ENCODE data around the gene SLC17A8.

SLC17A8 gene

GRCh38 chr12:100375038-100375735 lies 18.3 kb downstream of the SLC17A8 start:
- Histone ChIP-seq H3K9me3 (ENCODE audit: insufficient read depth, low read length) (no peaks in the 10 kb centered on the region), H3K4me1 (ENCODE audit: low read length) (no peaks in the 10 kb centered on the region), H3K36me3 (replicated peaks; ENCODE audit: low read depth, low read length) (no peaks in the 10 kb centered on the region), H3K79me2 (ENCODE audit: low read length) (no peaks in the 10 kb centered on the region), H3K9ac (ENCODE audit: low read length) (no peak overlapping the region), H4K20me1 (ENCODE audit: insufficient read depth, low read length) (no peaks in the 10 kb centered on the region), H3K4me2 (ENCODE audit: low read length) (no peak overlapping the region), H2AFZ (ENCODE audit: low read depth, low read length) (no peak overlapping the region), H3K27me3 (ENCODE audit: low read depth, low read length) (no peaks in the 10 kb centered on the region), H3K4me3 (ENCODE audit: low read length) (no peak overlapping the region), H3K27ac (ENCODE audit: low read length) (no peak overlapping the region)
- TF ChIP-seq EZH2phosphoT487 (IDR thresholded peaks at IDR 0.05; ENCODE audit: low read depth) = no peak
- TF ChIP-seq, protein P1, sequence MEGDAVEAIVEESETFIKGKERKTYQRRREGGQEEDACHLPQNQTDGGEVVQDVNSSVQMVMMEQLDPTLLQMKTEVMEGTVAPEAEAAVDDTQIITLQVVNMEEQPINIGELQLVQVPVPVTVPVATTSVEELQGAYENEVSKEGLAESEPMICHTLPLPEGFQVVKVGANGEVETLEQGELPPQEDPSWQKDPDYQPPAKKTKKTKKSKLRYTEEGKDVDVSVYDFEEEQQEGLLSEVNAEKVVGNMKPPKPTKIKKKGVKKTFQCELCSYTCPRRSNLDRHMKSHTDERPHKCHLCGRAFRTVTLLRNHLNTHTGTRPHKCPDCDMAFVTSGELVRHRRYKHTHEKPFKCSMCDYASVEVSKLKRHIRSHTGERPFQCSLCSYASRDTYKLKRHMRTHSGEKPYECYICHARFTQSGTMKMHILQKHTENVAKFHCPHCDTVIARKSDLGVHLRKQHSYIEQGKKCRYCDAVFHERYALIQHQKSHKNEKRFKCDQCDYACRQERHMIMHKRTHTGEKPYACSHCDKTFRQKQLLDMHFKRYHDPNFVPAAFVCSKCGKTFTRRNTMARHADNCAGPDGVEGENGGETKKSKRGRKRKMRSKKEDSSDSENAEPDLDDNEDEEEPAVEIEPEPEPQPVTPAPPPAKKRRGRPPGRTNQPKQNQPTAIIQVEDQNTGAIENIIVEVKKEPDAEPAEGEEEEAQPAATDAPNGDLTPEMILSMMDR (IDR thresholded peaks at IDR 0.05; ENCODE audit: low read depth, low read length) = no peak

DNA sequence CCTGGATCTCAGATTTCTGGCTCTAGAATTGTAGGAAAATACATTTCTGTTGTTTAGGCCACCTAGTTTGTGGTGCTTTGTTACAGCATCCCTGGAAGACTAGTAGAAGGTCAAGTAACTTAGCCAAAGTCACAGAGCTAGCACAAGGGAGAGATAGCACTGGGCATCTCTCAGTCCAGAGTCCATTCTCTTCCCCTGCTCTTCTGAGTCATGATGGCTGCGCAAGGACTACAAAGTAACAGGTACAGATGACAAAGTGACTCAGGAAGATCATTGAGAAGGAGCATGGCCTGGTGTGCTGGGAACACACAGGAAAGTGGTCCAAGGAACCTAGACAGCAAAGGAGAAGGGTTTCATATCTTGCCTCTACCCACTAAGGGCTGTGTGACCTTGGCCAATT lies 19.3 kb downstream of the SLC17A8 start:
- H3K9me3 ChIP-seq (ENCODE audit: insufficient read depth, low read length) = no peaks in the 10 kb centered on the region
- H3K27ac ChIP-seq (ENCODE audit: low read length) = no peak overlapping the region
- no peak for TF ChIP-seq EZH2phosphoT487 (IDR thresholded peaks at IDR 0.05; ENCODE audit: low read depth)
- TF ChIP-seq, protein P1 (IDR thresholded peaks at IDR 0.05; ENCODE audit: low read depth, low read length) = no peak
- H3K36me3 ChIP-seq (replicated peaks; ENCODE audit: low read depth, low read length) = no peaks in the 10 kb centered on the region
- H3K4me3 ChIP-seq (ENCODE audit: low read length) = no peak overlapping the region
- no peak overlapping the region for H2AFZ ChIP-seq (ENCODE audit: low read depth, low read length)
- H3K4me2 ChIP-seq (ENCODE audit: low read length) = no peak overlapping the region
- H3K79me2 ChIP-seq (ENCODE audit: low read length) = no peaks in the 10 kb centered on the region
- H3K4me1 ChIP-seq (ENCODE audit: low read length) = peaks cover 5% of the 10 kb centered on the region
- no peak overlapping the region for H3K9ac ChIP-seq (ENCODE audit: low read length)
- H4K20me1 ChIP-seq (ENCODE audit: insufficient read depth, low read length) = no peaks in the 10 kb centered on the region
- H3K27me3 ChIP-seq (ENCODE audit: low read depth, low read length) = no peaks in the 10 kb centered on the region

DNA sequence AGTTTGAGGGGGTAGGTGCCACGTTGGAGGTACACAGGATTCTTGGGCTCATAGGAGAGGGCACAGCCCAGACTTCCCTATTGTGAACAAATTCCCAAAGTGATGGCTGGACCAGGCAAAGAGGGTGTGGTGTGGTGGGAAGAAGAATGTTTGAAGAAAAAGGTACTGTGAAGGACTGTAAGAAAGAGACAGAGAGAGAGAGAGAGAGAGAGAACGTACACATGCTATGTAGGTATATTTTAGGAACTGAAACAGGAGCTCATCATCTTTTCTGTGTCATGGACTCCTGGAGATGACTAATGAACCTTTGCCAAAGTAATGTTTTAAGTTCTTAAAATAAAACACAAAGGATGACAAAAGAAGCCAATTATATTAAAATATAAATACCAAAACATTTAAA lies 24.5 kb downstream of the SLC17A8 start:
- H3K79me2 ChIP-seq (ENCODE audit: low read length) = no peaks in the 10 kb centered on the region
- H4K20me1 ChIP-seq (ENCODE audit: insufficient read depth, low read length) = no peaks in the 10 kb centered on the region
- H3K9me3 ChIP-seq (ENCODE audit: insufficient read depth, low read length) = no peaks in the 10 kb centered on the region
- no peak overlapping the region for H3K27ac ChIP-seq (ENCODE audit: low read length)
- peaks cover 13% of the 10 kb centered on the region for H3K4me1 ChIP-seq (ENCODE audit: low read length)
- no peaks in the 10 kb centered on the region for H3K36me3 ChIP-seq (replicated peaks; ENCODE audit: low read depth, low read length)
- H3K27me3 ChIP-seq (ENCODE audit: low read depth, low read length) = peaks cover 7% of the 10 kb centered on the region
- no peak overlapping the region; the same call in 1 of the 2 replicates for H2AFZ ChIP-seq (ENCODE audit: low read depth, low read length)
- peak overlapping the region; percentile 54 for H3K4me2 ChIP-seq (ENCODE audit: low read length)
- no peak overlapping the region for H3K9ac ChIP-seq (ENCODE audit: low read length)
- no peak for TF ChIP-seq EZH2phosphoT487 (IDR thresholded peaks at IDR 0.05; ENCODE audit: low read depth)
- TF ChIP-seq, protein P1 (IDR thresholded peaks at IDR 0.05; ENCODE audit: low read depth, low read length) = no peak
- H3K4me3 ChIP-seq (ENCODE audit: low read length) = 0 out of 2 replicates have a peak overlapping the region, but pooled peaks have one; percentile 15

- H3K4me1 ChIP-seq (ENCODE audit: low read length) = peaks cover 13% of the 10 kb centered on the region
- H3K36me3 ChIP-seq (replicated peaks; ENCODE audit: low read depth, low read length) = no peaks in the 10 kb centered on the region
- H3K9ac ChIP-seq (ENCODE audit: low read length) = no peak overlapping the region
- H4K20me1 ChIP-seq (ENCODE audit: insufficient read depth, low read length) = no peaks in the 10 kb centered on the region
- H3K79me2 ChIP-seq (ENCODE audit: low read length) = no peaks in the 10 kb centered on the region
- no peak overlapping the region for H2AFZ ChIP-seq (ENCODE audit: low read depth, low read length)
- no peaks in the 10 kb centered on the region for H3K9me3 ChIP-seq (ENCODE audit: insufficient read depth, low read length)
- peaks cover 7% of the 10 kb centered on the region for H3K27me3 ChIP-seq (ENCODE audit: low read depth, low read length)
- TF ChIP-seq, protein P1 (IDR thresholded peaks at IDR 0.05; ENCODE audit: low read depth, low read length) = no peak
- no peak for TF ChIP-seq EZH2phosphoT487 (IDR thresholded peaks at IDR 0.05; ENCODE audit: low read depth)
- no peak overlapping the region for H3K4me3 ChIP-seq (ENCODE audit: low read length)
- H3K27ac ChIP-seq (ENCODE audit: low read length) = no peak overlapping the region
- H3K4me2 ChIP-seq (ENCODE audit: low read length) = no peak overlapping the region
Observed at GRCh38 chr12:100382338-100382737, 25.5 kb downstream of the SLC17A8 start.

Data from OCI-LY3 (cell line).